Motor neuron (in vitro differentiated cells): ENCODE results near the gene MEGF11. TPM values are rescaled to one million over a fixed set of nuclear protein-coding genes. Genes with fewer than 3 reads are reported as not detected.
A peak's percentile ranks its signal among the peaks of the same experiment; 100 is the strongest.

ENCODE experiments used
- ATAC-seq, 8 experiments: fragments of 200-7000 bp; cut with Tn5 transposase; replicated peaks in 6 of 8; 2 replicates each; pipeline ENCODE4 v1.8.0; 2021; ENCODE audit warnings: mild to moderate bottlenecking in 8 of 8, moderate library complexity in 8 of 8
- H3K27ac ChIP-seq, 2 donors: fragments of 250-450 bp; sonication (Bioruptor Pico); 2 replicates each; pipeline ENCODE4 v1.9.0; 2021; ENCODE audit warnings: antibody characterized with exemption in 2 of 2, mild to moderate bottlenecking in 2 of 2, moderate library complexity in 1 of 2
- H3K4me1 ChIP-seq, 2 donors: fragments of 250-450 bp; sonication (Bioruptor Pico); replicated peaks in 1 of 2; 2 replicates each; pipeline ENCODE4 v1.6.1; 2021; ENCODE audit warnings: antibody characterized with exemption in 2 of 2, mild to moderate bottlenecking in 2 of 2, moderate library complexity in 1 of 2
- H3K4me3 ChIP-seq, 5 donors: fragments of 250-450 bp; sonication (Bioruptor Pico); 2 replicates each; pipeline ENCODE4 v1.9.0; 2021; ENCODE audit warnings: antibody characterized with exemption in 5 of 5, mild to moderate bottlenecking in 5 of 5, moderate library complexity in 4 of 5
- WGBS, 10 experiments: fragments of 450-650 bp; shearing (Covaris generic); methylation state at CpG; one replicate each; pipeline ENCODE4 v1.0.0; 2022; 5-methylcytosine and 5-hydroxymethylcytosine counted together
- in situ Hi-C, 9 experiments: fragments of 400-800 bp; cut with MboI; loops; one replicate each; pipeline ENCODE4 v1.15.0; 2021; ENCODE audit warnings: low sequenced_read_pairs in 9 of 9, low pct_unique_long_range_greater_than_20kb in 2 of 9; ENCODE audit not compliant: unreplicated experiment in 9 of 9
- total RNA-seq, 8 experiments: library from RNA; unstranded; fragments of 300-600 nt; gene quantifications; 2 replicates each; pipeline versions ENCODE4 v1.2.3 to v1.2.4, GENCODE V29; 2022

The MEGF11 gene
- total RNA-seq, 8 experiments from 2014 or later, result 2.8 to 18.2 (median 9.0) TPM

GRCh38 chr15:66290007-66290406 lies 36.5 kb upstream of the MEGF11 start:
- H3K4me1 ChIP-seq, result peaks cover 25% of the 10 kb centered on the region in 2 donors
- no peak for ATAC-seq
- WGBS, 10 experiments, result 71 to 93% (median 80%) methylated on average over 1 to 2 of the region's 3 CpGs; no CpG with 5 or more reads in 7 of the 10 experiments
- H3K4me3 ChIP-seq, result no peak overlapping the region
- H3K27ac ChIP-seq, result no peak overlapping the region
- in situ Hi-C loops, result loop anchor here in 2 of 9 experiments (25.0 kb wide), 1 partner anchor 378 kb away; no protein-coding TSS in a partner anchor

DNA sequence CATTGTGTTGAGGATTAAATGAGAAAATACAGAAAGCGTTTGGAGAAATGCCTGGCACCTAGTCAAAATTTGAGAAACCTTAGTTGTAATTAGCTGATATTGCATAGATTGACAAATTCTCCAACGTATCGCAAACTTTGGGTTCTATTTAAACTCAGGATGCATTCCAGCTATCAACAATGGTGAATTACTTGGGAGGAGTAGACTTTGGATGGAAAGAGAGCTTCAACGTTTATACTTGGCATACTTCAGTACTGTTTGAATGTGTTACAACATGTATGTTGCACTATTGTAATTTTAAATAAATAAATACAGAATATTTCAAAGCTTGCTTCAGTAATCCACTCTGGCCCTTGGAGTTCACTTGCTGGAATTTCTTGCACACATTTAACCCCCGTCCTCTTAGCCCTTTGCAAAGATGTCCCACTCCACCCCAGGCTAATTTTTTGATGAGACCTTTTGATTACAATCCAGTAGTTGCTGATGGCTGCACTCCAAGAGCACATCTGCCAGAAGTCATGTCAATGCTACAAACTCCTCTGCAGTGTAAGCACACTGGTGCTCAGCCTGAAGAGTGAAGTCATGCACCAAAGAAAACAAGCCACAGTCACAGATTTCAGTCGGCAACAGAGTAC lies 35.1 kb upstream of the MEGF11 start:
- ATAC-seq, result no peak
- peaks cover 18 to 21% of the 10 kb centered on the region in 2 donors for H3K4me1 ChIP-seq
- 39 to 100% (median 80%) methylated on average over 1 to 6 of the region's 6 CpGs for WGBS, 10 experiments
- in situ Hi-C loops, result loop anchor here in 2 of 9 experiments (25.0 kb wide), 1 partner anchor 376 kb away; no protein-coding TSS in a partner anchor
- no peak overlapping the region for H3K4me3 ChIP-seq
- no peak overlapping the region for H3K27ac ChIP-seq

DNA sequence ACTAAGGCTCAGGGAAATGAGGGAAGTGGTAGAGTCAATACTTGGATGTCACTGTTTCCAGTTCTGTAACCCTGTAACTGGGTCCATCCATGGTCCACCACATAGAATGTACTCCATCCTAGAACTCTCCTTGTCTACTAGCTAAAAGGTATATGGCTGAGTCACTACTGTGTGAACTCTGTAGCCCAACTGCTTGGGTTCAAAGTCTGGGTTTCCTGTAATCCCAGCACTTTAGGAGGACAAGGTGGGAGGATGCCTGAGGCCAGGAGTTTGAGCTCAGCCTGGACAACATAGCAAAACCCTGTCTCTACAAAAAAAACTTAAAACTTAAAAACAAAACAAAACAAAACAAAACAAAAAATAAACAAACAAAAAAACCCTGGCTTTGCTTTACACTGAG lies 34.5 kb upstream of the MEGF11 start:
- Histone ChIP-seq H3K4me1 (peaks cover 17 to 20% of the 10 kb centered on the region in 2 donors), H3K4me3 (no peak overlapping the region), H3K27ac (no peak overlapping the region)
- no peak for ATAC-seq
- in situ Hi-C loops, result loop anchor here in 2 of 9 experiments (25.0 kb wide), 1 partner anchor 376 kb away; no protein-coding TSS in a partner anchor

GRCh38 chr15:66287461-66288057 lies 34.0 kb upstream of the MEGF11 start:
- WGBS, 10 experiments, result 3 to 27% (median 12%) methylated on average over 2 to 6 of the region's 6 CpGs
- in situ Hi-C loops, result loop anchor here in 2 of 9 experiments (25.0 kb wide), 1 partner anchor 375 kb away; no protein-coding TSS in a partner anchor
- peak in 2 of 8 experiments; percentile 33 to 64 for ATAC-seq
- H3K4me3 ChIP-seq, result no peak overlapping the region
- peaks cover 12 to 14% of the 10 kb centered on the region in 2 donors for H3K4me1 ChIP-seq
- no peak overlapping the region for H3K27ac ChIP-seq

DNA sequence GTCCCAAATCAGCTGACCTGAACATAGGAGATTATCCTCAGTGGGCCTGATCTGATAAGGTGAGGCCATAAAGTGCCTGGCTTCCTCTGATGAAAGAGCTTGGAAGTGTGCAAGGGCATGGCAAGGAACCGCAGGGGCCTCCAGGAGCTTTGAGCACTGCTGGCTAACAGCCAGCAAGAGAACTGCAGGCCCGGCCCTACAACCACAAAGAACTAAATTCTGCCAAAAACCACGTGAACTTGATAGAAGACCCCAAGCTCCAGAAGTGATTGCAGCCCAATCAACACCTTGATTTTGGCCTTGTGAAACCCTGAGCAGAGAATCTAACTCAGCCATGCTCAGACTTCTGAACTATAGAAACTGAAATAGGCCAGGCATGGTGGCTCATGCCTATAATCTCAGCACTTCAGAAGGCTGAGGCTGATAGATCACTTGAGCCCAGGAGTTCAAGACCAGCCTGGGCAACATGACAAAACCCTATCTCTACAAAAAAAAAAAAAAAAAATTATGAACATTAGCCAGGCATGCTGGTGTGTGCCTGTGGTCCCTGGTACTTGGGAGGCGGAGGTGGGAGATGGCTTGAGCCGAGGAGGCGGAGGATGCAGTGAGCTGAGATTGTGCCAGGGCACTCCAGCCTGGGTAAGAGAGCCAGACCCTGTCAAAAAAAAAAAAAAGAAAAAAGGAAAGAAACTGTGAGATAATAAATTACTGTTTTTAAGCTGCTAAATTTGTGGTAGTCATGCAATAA lies 32.2 kb upstream of the MEGF11 start:
- H3K27ac ChIP-seq, result no peak overlapping the region
- no peak for ATAC-seq
- H3K4me3 ChIP-seq, result no peak overlapping the region
- H3K4me1 ChIP-seq, result peaks cover 4 to 10% of the 10 kb centered on the region in 2 donors
- 67 to 100% (median 90%) methylated on average over 2 to 6 of the region's 6 CpGs; no CpG with 5 or more reads in 1 of the 10 experiments for WGBS, 10 experiments
- in situ Hi-C loops, result loop anchor here in 2 of 9 experiments (25.0 kb wide), 1 partner anchor 373 kb away; no protein-coding TSS in a partner anchor

DNA sequence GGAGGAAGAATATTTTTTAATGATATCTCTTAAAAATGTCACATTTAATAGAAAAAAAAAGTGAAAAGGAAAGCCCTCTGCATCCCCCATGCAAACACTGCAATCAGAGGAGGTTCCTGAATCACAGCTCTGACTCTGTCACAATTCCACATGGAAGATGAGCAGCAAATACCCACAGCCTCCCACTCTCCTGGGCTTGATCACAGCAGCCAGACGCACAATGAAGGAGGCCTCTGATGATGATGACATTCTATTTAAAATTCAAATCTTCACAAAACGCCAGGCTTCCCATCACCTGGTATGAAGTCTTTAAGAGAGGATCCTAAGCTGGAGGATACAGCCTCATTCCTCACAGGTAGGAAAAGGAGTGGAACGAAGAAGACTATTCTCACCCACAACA lies 30.7 kb upstream of the MEGF11 start:
- 50 to 100% (median 74%) methylated on average over 1 to 3 of the region's 3 CpGs; no CpG with 5 or more reads in 4 of the 10 experiments for WGBS, 10 experiments
- in situ Hi-C loops, result loop anchor here in 2 of 9 experiments (25.0 kb wide), 1 partner anchor 372 kb away; no protein-coding TSS in a partner anchor
- no peak overlapping the region for H3K27ac ChIP-seq
- peak in 5 of 8 experiments; percentile 19 to 71 (median 59) for ATAC-seq
- H3K4me3 ChIP-seq, result no peak overlapping the region
- peaks cover 4 to 10% of the 10 kb centered on the region in 2 donors for H3K4me1 ChIP-seq

GRCh38 chr15:66278671-66279070 lies 25.1 kb upstream of the MEGF11 start:
- Histone ChIP-seq H3K4me3 (no peak overlapping the region), H3K4me1 (peaks cover 7 to 11% of the 10 kb centered on the region in 2 donors), H3K27ac (no peak overlapping the region)
- WGBS, 10 experiments, result 71 to 100% (median 93%) methylated on average over 1 to 4 of the region's 6 CpGs; no CpG with 5 or more reads in 4 of the 10 experiments
- in situ Hi-C loops, result loop anchor here in 2 of 9 experiments (25.0 kb wide), 1 partner anchor 366 kb away; no protein-coding TSS in a partner anchor
- no peak for ATAC-seq

GRCh38 chr15:66278056-66278455 lies 24.5 kb upstream of the MEGF11 start:
- H3K4me3 ChIP-seq, result no peak overlapping the region
- peaks cover 7 to 11% of the 10 kb centered on the region in 2 donors for H3K4me1 ChIP-seq
- ATAC-seq, result no peak
- no peak overlapping the region for H3K27ac ChIP-seq
- WGBS, 10 experiments, result 7 to 54% (median 30%) methylated on average over 1 to 6 of the region's 6 CpGs; no CpG with 5 or more reads in 1 of the 10 experiments
- in situ Hi-C loops, result loop anchor here in 2 of 9 experiments (25.0 kb wide), 1 partner anchor 366 kb away; no protein-coding TSS in a partner anchor

- no peak for ATAC-seq
- Histone ChIP-seq H3K27ac (no peak overlapping the region), H3K4me3 (no peak overlapping the region), H3K4me1 (peaks cover 7 to 11% of the 10 kb centered on the region in 2 donors)
- in situ Hi-C loops, result loop anchor here in 2 of 9 experiments (25.0 kb wide), 1 partner anchor 364 kb away; no protein-coding TSS in a partner anchor
- 29 to 100% (median 89%) methylated on average over 1 to 3 of the region's 3 CpGs; no CpG with 5 or more reads in 2 of the 10 experiments for WGBS, 10 experiments
These were observed 23.0 kb upstream of the MEGF11 start for GRCh38 chr15:66276546-66276945.

DNA sequence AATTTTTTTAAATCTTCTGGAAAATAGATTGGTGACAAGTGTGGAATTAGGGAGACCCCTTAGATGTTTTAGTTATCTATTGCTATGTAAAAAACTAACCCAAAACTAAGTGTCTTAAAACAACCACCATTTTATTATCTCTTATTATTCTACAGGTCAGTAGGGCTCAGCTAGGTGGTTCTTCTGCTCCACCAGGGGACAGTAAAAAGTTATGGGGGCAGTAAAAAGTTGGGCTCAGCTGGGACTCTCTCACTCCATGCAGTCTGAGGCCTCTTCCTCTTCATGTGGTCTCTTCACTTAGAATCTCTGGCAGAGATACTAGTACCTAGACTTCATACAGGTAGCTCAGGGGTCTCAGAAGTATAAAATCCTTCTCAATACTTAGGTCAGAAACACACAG lies 21.8 kb upstream of the MEGF11 start:
- in situ Hi-C loops, result loop anchor here in 2 of 9 experiments (25.0 kb wide), 1 partner anchor 363 kb away; no protein-coding TSS in a partner anchor
- H3K4me1 ChIP-seq, result peaks cover 7 to 11% of the 10 kb centered on the region in 2 donors
- no peak for ATAC-seq
- no peak overlapping the region for H3K4me3 ChIP-seq
- H3K27ac ChIP-seq, result no peak overlapping the region

DNA sequence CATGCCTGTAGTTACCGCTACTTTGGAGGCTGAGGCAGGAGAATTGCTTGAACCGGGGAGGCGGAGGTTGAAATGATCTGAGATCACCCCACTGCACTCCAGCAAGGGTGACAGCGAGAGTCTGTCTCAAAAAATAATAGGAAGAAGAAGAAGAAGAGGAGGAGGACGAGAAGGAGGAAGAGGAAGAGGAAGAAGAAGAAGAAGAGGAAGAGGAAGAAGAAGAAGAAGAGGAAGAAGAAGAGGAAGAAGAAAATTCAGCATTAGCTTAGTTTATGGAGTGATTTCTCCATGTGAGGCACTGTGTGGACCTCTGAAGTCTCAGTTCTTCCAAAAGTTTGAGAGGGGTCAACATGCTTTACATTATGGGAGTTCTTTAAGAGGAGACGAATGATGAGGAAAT lies 17.4 kb upstream of the MEGF11 start:
- peaks cover 0 to 12% of the 10 kb centered on the region in 2 donors for H3K4me1 ChIP-seq
- in situ Hi-C loops, result no loop called here
- WGBS, 10 experiments, result 43 to 100% (median 78%) methylated on average over 1 to 6 of the region's 6 CpGs
- ATAC-seq, result no peak
- no peak overlapping the region for H3K27ac ChIP-seq
- H3K4me3 ChIP-seq, result no peak overlapping the region

- peaks cover 9 to 21% of the 10 kb centered on the region in 2 donors for H3K4me1 ChIP-seq
- ATAC-seq, result peak; percentile 76 to 99 (median 92)
- 6 to 62% (median 47%) methylated on average over 3 to 13 of the region's 13 CpGs; no CpG with 5 or more reads in 1 of the 10 experiments for WGBS, 10 experiments
- H3K27ac ChIP-seq, result no peak overlapping the region
- in situ Hi-C loops, result no loop called here
- H3K4me3 ChIP-seq, result no peak overlapping the region
These were observed 16.0 kb upstream of the MEGF11 start for GRCh38 chr15:66269326-66270090.
